Keratinocyte (primary cell): Measurements from ENCODE around the gene FATE1. TPM values are rescaled to one million over a fixed set of nuclear protein-coding genes. Genes with fewer than 3 reads are reported as not detected.

Experiments
- DNase-seq: peaks from one replicate; pipeline ENCODE4 v3.0.0-alpha.2; 2011; ENCODE audit warnings: low read depth, missing footprints, low spot score
- FAIRE-seq: peaks from 2 replicates; lab custom pipeline; 2011; peaks lifted over from hg19 to GRCh38; lab: Jason Lieb, UNC
- H2AFZ ChIP-seq: 2 replicates; pipeline ENCODE4 v1.6.0; 2012; ENCODE audit warnings: low read length, control low read depth, inconsistent platforms; ENCODE audit not compliant: control insufficient read depth
- H3K27ac ChIP-seq: 2 replicates; pipeline ENCODE4 v1.5.1; 2011; ENCODE audit warnings: low read length; ENCODE audit not compliant: control insufficient read depth, insufficient read depth
- H3K27me3 ChIP-seq: 3 replicates; pipeline ENCODE4 v1.6.0; 2011; ENCODE audit warnings: low read length; ENCODE audit not compliant: control insufficient read depth, insufficient read depth; ENCODE audit errors: extremely low read depth
- H3K36me3 ChIP-seq, 2 experiments: 2 replicates in 1 of 2; 3 replicates in 1 of 2; pipeline ENCODE4 v1.5.1; 2011; ENCODE audit warnings: low read length in 2 of 2, mild to moderate bottlenecking in 1 of 2; ENCODE audit not compliant: control insufficient read depth in 2 of 2, insufficient read depth in 2 of 2; ENCODE audit errors: extremely low read depth in 1 of 2
- H3K4me1 ChIP-seq: 3 replicates; pipeline ENCODE4 v1.5.1; 2011; ENCODE audit warnings: low read length; ENCODE audit not compliant: control insufficient read depth, insufficient read depth; ENCODE audit errors: extremely low read depth
- H3K4me2 ChIP-seq: 3 replicates; pipeline ENCODE4 v1.6.0; 2011; ENCODE audit warnings: low read depth, low read length; ENCODE audit not compliant: control insufficient read depth, insufficient read depth; ENCODE audit errors: extremely low read depth
- H3K4me3 ChIP-seq, 3 experiments: fragments of 200-600 bp in 1 of 3; sonication (generic) in 1 of 3; 2 replicates in 2 of 3; 3 replicates in 1 of 3; pipeline ENCODE4 v1.5.1; 2011 to 2016; ENCODE audit warnings: low read length in 3 of 3, mild to moderate bottlenecking in 3 of 3, control low read depth in 2 of 3, inconsistent platforms in 1 of 3, low read depth in 1 of 3, mixed read lengths in 1 of 3, mixed run types in 1 of 3, moderate library complexity in 1 of 3; ENCODE audit not compliant: control insufficient read depth in 2 of 3, insufficient read depth in 2 of 3; ENCODE audit errors: extremely low read depth in 1 of 3
- H3K79me2 ChIP-seq: 2 replicates; pipeline ENCODE4 v1.6.0; 2012; ENCODE audit warnings: low read length; ENCODE audit not compliant: control insufficient read depth, insufficient read depth
- H3K9ac ChIP-seq: 3 replicates; pipeline ENCODE4 v1.6.0; 2011; ENCODE audit warnings: low read length; ENCODE audit not compliant: control insufficient read depth, insufficient read depth; ENCODE audit errors: extremely low read depth
- H3K9me1 ChIP-seq: 3 replicates; pipeline ENCODE4 v1.6.0; 2011; ENCODE audit warnings: low read length; ENCODE audit not compliant: control insufficient read depth, insufficient read depth; ENCODE audit errors: extremely low read depth
- H3K9me3 ChIP-seq: 2 replicates; pipeline ENCODE4 v1.5.1; 2012; ENCODE audit warnings: low read depth, low read length; ENCODE audit not compliant: control insufficient read depth
- H4K20me1 ChIP-seq: 3 replicates; pipeline ENCODE4 v1.6.0; 2011; ENCODE audit warnings: low read length; ENCODE audit not compliant: control insufficient read depth, insufficient read depth; ENCODE audit errors: extremely low read depth
- CTCF ChIP-seq, 3 experiments: IDR thresholded peaks in 1 of 3; conservative IDR thresholded peaks in 1 of 3; optimal IDR thresholded peaks in 1 of 3; 2 replicates in 2 of 3; 3 replicates in 1 of 3; pipeline versions ENCODE3 to v1.5.1; 2011; ENCODE audit warnings: low read length in 3 of 3, mild to moderate bottlenecking in 3 of 3, moderate library complexity in 2 of 3, control low read depth in 1 of 3, inconsistent platforms in 1 of 3; ENCODE audit not compliant: insufficient read depth in 2 of 3; ENCODE audit errors: extremely low read depth in 1 of 3
- EZH2 ChIP-seq: IDR thresholded peaks from one replicate; pipeline ENCODE4 v1.6.1; 2012; ENCODE audit warnings: inconsistent platforms, mild to moderate bottlenecking, low read length, moderate library complexity
- dilution Hi-C: fragments of 300-500 bp; cut with MboI; formaldehyde crosslinking; loops from one replicate; pipeline ENCODE4 v1.7.0; 2020; ENCODE audit warnings: low sequenced_read_pairs; ENCODE audit not compliant: extremely low pct_ligation_motif_present
- polyA plus RNA-seq, 5 experiments: library from polyadenylated mRNA; depleted of rRNA in 3 of 5; stranded (reverse) in 3 of 5; stranded (forward) in 1 of 5; unstranded in 1 of 5; fragments of >200 nt; gene quantifications; 1 replicate in 1 of 5; 2 replicates in 3 of 5; 3 replicates in 1 of 5; pipeline versions ENCODE4 v1.2.1 to v1.2.3, GENCODE V29; 2011 to 2012; ENCODE audit warnings: missing spikeins in 2 of 5, low read depth in 1 of 5, low replicate concordance in 1 of 5

Gene FATE1
- polyA plus RNA-seq, 1 donor (not counting 4 experiments of a cell fraction or from before 2014, with no cell fraction given), result not detected

GRCh38 chrX:151771726-151772125 lies 55.9 kb downstream of the FATE1 start:
- H3K4me1 ChIP-seq, result no peaks in the 10 kb centered on the region
- no peaks in the 10 kb centered on the region for H3K27me3 ChIP-seq
- H3K79me2 ChIP-seq, result no peaks in the 10 kb centered on the region
- H4K20me1 ChIP-seq, result no peaks in the 10 kb centered on the region
- no peak for FAIRE-seq
- no peak for TF ChIP-seq EZH2
- no peak for TF ChIP-seq CTCF (optimal IDR thresholded peaks at IDR 0.05 in 1 of 3, IDR thresholded peaks at IDR 0.05 in 1 of 3, conservative IDR thresholded peaks at IDR 0.05 in 1 of 3; ENCODE audit: extremely low read depth in 1 of 3, insufficient read depth in 2 of 3, low read length in 3 of 3)
- H3K4me2 ChIP-seq, result no peak overlapping the region
- DNase-seq, result no peak
- dilution Hi-C loops, result no loop called here
- no peaks in the 10 kb centered on the region for H3K9me3 ChIP-seq
- H3K9me1 ChIP-seq, result no peaks in the 10 kb centered on the region
- no peak overlapping the region for H3K27ac ChIP-seq
- H2AFZ ChIP-seq, result no peak overlapping the region
- H3K36me3 ChIP-seq, result no peaks in the 10 kb centered on the region
- no peak overlapping the region for H3K9ac ChIP-seq
- H3K4me3 ChIP-seq, result no peak overlapping the region

Other genes with a start within 250 kb of the FATE1 start
- gene PASD1, start 152.4 kb upstream of the FATE1 start, polyA plus RNA-seq, result not detected in 3 replicates
- not detected in 3 replicates for gene PRRG3, start 20.6 kb upstream of the FATE1 start, polyA plus RNA-seq
- gene CNGA2, start 18.7 kb downstream of the FATE1 start, polyA plus RNA-seq, result not detected in 3 replicates
- not detected in 3 replicates for gene MAGEA4, start 196.9 kb downstream of the FATE1 start, polyA plus RNA-seq